ENCODE measurements around the gene PARN. TPM values are rescaled to one million over a fixed set of nuclear protein-coding genes. Genes with fewer than 3 reads are reported as not detected.

Gene PARN
- total and polyA plus RNA-seq, 2 of the 8 experiments (the other 6 are each of a cell fraction or from before 2014, with no cell fraction given), result 24.5 to 44.6 TPM

DNA sequence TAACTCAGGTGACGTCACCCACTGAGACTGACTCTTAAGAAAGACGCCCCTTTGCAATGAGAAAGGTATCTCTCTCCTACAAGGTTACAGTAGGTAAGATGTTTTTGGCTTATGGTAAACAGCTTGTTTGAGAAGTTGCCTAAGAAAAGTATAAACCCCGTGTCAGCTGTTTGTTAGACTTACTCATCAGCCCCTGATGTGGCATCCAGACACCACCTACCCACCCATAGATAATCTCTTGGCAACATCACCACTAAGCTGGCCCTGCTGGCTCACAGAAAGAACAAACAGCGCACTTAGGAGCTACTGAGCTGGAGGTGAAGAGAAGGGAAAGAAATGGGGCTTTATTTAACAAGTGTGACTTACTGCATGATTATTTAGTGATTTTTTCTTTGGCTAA, 121.0 kb downstream of the PARN start:
- Histone ChIP-seq H3K27ac (ENCODE audit: low read depth, low read length) (no peak overlapping the region; the same call in 1 of the 2 replicates), H3K79me2 (ENCODE audit: control insufficient read depth in 1 of 2, insufficient read depth in 2 of 2, low read length in 2 of 2) (no peaks in the 10 kb centered on the region), H4K20me1 (replicated peaks in 1 of 2; ENCODE audit: control insufficient read depth in 1 of 2, insufficient read depth in 2 of 2, low read length in 2 of 2) (no peaks in the 10 kb centered on the region), H2BK20ac (ENCODE audit: low read length) (no peak overlapping the region), H2BK120ac (replicated peaks; ENCODE audit: low read depth, low read length) (no peak overlapping the region), H3K23me2 (ENCODE audit: low read depth, low read length) (no peaks in the 10 kb centered on the region), H3K4ac (replicated peaks; ENCODE audit: insufficient read length, low read depth, low read length) (no peak overlapping the region), H3K14ac (ENCODE audit: insufficient read length) (no peak overlapping the region), H2BK15ac (ENCODE audit: low read length) (0 out of 2 replicates have a peak overlapping the region, but pooled peaks have one; percentile 33), H3K4me1 (replicated peaks in 1 of 4; ENCODE audit: control insufficient read depth in 3 of 4, insufficient read depth in 4 of 4, low read length in 3 of 4) (peaks cover 0 to 8% (median 6%) of the 10 kb centered on the region in 4 experiments; a peak in 5 of 7 replicates), H2AFZ (ENCODE audit: low read length) (no peak overlapping the region), H3K79me1 (ENCODE audit: low read depth, low read length) (no peaks in the 10 kb centered on the region; the same call in 1 of the 2 replicates), H3K56ac (replicated peaks; ENCODE audit: insufficient read length, low read depth, low read length) (no peak overlapping the region), H4K91ac (replicated peaks; ENCODE audit: insufficient read length, low read length) (no peak overlapping the region), H4K8ac (ENCODE audit: extremely low read depth, insufficient read depth, low read length) (no peak overlapping the region), H3K4me2 (ENCODE audit: insufficient read depth in 1 of 2, low read depth in 2 of 2, low read length in 2 of 2) (no peak overlapping the region), H3K23ac (ENCODE audit: insufficient read length) (no peak overlapping the region), H3K9me3 (ENCODE audit: insufficient read depth in 2 of 2, low read depth in 1 of 2, low read length in 1 of 2) (no peaks in the 10 kb centered on the region), H2AK5ac (ENCODE audit: low read depth, low read length) (no peak overlapping the region), H3K27me3 (replicated peaks in 1 of 4; ENCODE audit: control insufficient read depth in 3 of 4, extremely low read depth in 1 of 4, insufficient read depth in 3 of 4, low read length in 3 of 4) (no peaks in the 10 kb centered on the region), H3K9ac (replicated peaks in 1 of 4; ENCODE audit: extremely low read depth in 1 of 4, low read depth in 3 of 4, low read length in 3 of 4) (no peak overlapping the region), H3K4me3 (ENCODE audit: extremely low read depth in 1 of 4, insufficient read depth in 2 of 4, low read depth in 3 of 4, low read length in 4 of 4) (no peak overlapping the region), H2BK5ac (ENCODE audit: low read depth, low read length) (no peak overlapping the region), H3K36me3 (ENCODE audit: control insufficient read depth in 2 of 4, insufficient read depth in 4 of 4, low read length in 3 of 4) (no peaks in the 10 kb centered on the region), H4K5ac (ENCODE audit: insufficient read length, low read depth, low read length) (no peak overlapping the region), H2BK12ac (ENCODE audit: low read depth, low read length) (no peak overlapping the region), H3K18ac (ENCODE audit: extremely low read depth, low read length) (no peak overlapping the region)
- FAIRE-seq, result no peak
- 87% methylated on average over 4 of the region's 4 CpGs; no CpG with 5 or more reads in 1 of the 2 experiments for WGBS, 2 experiments (ENCODE audit: extremely low coverage in 1 of 2, insufficient coverage in 1 of 2, insufficient read length in 1 of 2, insufficient replicate concordance in 2 of 2, low coverage in 1 of 2, low lambda C conversion rate in 2 of 2, missing lambda C conversion rate in 1 of 2)
- no peak for DNase-seq (ENCODE audit: low read depth in 1 of 2, low spot score in 2 of 2)
- ChIA-PET POLR2A (ENCODE audit: partially characterized antibody) (interaction anchor here (0.7 kb wide), 1 partner anchor 54 kb away, joined by 4 read pairs; no protein-coding TSS in a partner anchor), CTCF (ENCODE audit: partially characterized antibody) (interaction anchor here (1.1 kb wide), 1 partner anchor 220 kb away, joined by 3 read pairs; no protein-coding TSS in a partner anchor)
- TF ChIP-seq SIN3A (conservative IDR thresholded peaks at IDR 0.05 in 1 of 2, IDR thresholded peaks at IDR 0.05 in 1 of 2; ENCODE audit: low read depth in 1 of 2, low read length in 2 of 2) (no peak), BRCA1 (IDR thresholded peaks at IDR 0.05; ENCODE audit: low read depth, low read length) (no peak), SIX5 (IDR thresholded peaks at IDR 0.05; ENCODE audit: low read depth, low read length) (no peak), CREB1 (IDR thresholded peaks at IDR 0.05) (no peak), CHD1 (IDR thresholded peaks at IDR 0.05; ENCODE audit: low read depth, low read length) (no peak), SP1 (IDR thresholded peaks at IDR 0.05; ENCODE audit: low read depth, low read length) (no peak), BCL11A (IDR thresholded peaks at IDR 0.05; ENCODE audit: low read depth in 2 of 2, low read length in 2 of 2) (no peak), ASH2L (IDR thresholded peaks at IDR 0.05; ENCODE audit: low read length) (no peak), TEAD4 (IDR thresholded peaks at IDR 0.05; ENCODE audit: low read depth, low read length) (no peak), EP300 (IDR thresholded peaks at IDR 0.05; ENCODE audit: borderline replicate concordance in 1 of 2, low read depth in 2 of 2, low read length in 2 of 2) (no peak), KDM5A (IDR thresholded peaks at IDR 0.05; ENCODE audit: low read length) (no peak)
- TF ChIP-seq, protein P1, sequence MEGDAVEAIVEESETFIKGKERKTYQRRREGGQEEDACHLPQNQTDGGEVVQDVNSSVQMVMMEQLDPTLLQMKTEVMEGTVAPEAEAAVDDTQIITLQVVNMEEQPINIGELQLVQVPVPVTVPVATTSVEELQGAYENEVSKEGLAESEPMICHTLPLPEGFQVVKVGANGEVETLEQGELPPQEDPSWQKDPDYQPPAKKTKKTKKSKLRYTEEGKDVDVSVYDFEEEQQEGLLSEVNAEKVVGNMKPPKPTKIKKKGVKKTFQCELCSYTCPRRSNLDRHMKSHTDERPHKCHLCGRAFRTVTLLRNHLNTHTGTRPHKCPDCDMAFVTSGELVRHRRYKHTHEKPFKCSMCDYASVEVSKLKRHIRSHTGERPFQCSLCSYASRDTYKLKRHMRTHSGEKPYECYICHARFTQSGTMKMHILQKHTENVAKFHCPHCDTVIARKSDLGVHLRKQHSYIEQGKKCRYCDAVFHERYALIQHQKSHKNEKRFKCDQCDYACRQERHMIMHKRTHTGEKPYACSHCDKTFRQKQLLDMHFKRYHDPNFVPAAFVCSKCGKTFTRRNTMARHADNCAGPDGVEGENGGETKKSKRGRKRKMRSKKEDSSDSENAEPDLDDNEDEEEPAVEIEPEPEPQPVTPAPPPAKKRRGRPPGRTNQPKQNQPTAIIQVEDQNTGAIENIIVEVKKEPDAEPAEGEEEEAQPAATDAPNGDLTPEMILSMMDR (IDR thresholded peaks at IDR 0.05; ENCODE audit: control extremely low read depth in 1 of 3, insufficient read depth in 1 of 3, low read depth in 1 of 3, low read length in 3 of 3), result no peak
